Ishikawa (cell line): ENCODE data around the gene SORCS3.

ENCODE experiments used
- EGR1 ChIP-seq: IDR thresholded peaks from 2 replicates; pipeline ENCODE4 v1.6.1; 2012
- EP300 ChIP-seq: IDR thresholded peaks from 2 replicates; pipeline ENCODE4 v1.6.1; 2012; ENCODE audit warnings: borderline replicate concordance
- FOXM1 ChIP-seq: IDR thresholded peaks from 2 replicates; pipeline ENCODE4 v1.6.1; 2012; ENCODE audit warnings: low read depth, borderline replicate concordance
- RAD21 ChIP-seq: IDR thresholded peaks from 2 replicates; pipeline ENCODE4 v1.6.1; 2012; ENCODE audit warnings: low read depth
- TAF1 ChIP-seq: IDR thresholded peaks from 2 replicates; pipeline ENCODE4 v1.6.1; 2012; ENCODE audit warnings: low read depth, mild to moderate bottlenecking
- TEAD4 ChIP-seq: IDR thresholded peaks from 2 replicates; pipeline ENCODE4 v1.6.1; 2012
- YY1 ChIP-seq: IDR thresholded peaks from 2 replicates; pipeline ENCODE4 v1.6.1; 2012; ENCODE audit warnings: low read depth
- ZBTB7A ChIP-seq: IDR thresholded peaks from 2 replicates; pipeline ENCODE4 v1.6.1; 2012; ENCODE audit warnings: low read depth
- TF ChIP-seq, protein P1 (sequence below): IDR thresholded peaks from 2 replicates; pipeline ENCODE4 v1.6.1; 2012; ENCODE audit warnings: low read depth, mild to moderate bottlenecking
- TF ChIP-seq, protein P2 (sequence below): IDR thresholded peaks from 2 replicates; pipeline ENCODE4 v1.6.1; 2012
- TF ChIP-seq, protein P3 (sequence below): IDR thresholded peaks from 2 replicates; pipeline ENCODE4 v1.6.1; 2012

DNA sequence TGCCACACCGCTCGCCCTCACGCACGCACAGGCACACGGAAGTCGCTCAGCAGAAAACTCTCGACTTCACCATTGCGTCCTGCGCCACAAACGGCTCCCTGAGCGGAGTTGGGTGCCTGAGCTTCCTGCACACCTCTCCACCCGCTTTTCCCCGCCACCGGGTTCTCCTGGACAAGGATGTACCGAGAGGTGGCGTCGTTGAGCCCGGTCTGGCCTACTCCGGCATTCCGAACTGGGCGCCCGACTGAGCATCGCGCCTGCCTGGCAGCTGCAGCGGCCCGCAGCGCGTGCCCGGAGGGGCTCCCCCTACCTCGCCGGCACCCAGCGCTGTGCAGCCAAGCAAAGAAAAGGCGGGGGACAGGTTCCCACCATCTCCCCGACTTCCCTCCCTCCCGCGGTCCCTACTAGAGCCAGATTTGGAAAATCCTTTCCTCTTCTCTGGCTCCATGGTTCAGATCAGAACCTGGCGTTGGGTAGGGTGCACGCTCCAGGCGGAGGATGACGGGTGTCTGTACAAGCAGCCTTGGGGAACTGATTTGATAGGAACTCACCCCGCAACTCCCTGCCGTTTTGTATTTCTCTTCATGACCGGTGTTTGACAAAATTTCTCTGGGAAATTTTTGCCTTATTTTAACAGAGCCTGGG, 1.7 kb downstream of the SORCS3 start:
- TF ChIP-seq EP300 (no peak), TAF1 (no peak), ZBTB7A (no peak), RAD21 (no peak), FOXM1 (no peak), EGR1 (no peak), YY1 (no peak), TEAD4 (no peak)
- TF ChIP-seq, protein P1, sequence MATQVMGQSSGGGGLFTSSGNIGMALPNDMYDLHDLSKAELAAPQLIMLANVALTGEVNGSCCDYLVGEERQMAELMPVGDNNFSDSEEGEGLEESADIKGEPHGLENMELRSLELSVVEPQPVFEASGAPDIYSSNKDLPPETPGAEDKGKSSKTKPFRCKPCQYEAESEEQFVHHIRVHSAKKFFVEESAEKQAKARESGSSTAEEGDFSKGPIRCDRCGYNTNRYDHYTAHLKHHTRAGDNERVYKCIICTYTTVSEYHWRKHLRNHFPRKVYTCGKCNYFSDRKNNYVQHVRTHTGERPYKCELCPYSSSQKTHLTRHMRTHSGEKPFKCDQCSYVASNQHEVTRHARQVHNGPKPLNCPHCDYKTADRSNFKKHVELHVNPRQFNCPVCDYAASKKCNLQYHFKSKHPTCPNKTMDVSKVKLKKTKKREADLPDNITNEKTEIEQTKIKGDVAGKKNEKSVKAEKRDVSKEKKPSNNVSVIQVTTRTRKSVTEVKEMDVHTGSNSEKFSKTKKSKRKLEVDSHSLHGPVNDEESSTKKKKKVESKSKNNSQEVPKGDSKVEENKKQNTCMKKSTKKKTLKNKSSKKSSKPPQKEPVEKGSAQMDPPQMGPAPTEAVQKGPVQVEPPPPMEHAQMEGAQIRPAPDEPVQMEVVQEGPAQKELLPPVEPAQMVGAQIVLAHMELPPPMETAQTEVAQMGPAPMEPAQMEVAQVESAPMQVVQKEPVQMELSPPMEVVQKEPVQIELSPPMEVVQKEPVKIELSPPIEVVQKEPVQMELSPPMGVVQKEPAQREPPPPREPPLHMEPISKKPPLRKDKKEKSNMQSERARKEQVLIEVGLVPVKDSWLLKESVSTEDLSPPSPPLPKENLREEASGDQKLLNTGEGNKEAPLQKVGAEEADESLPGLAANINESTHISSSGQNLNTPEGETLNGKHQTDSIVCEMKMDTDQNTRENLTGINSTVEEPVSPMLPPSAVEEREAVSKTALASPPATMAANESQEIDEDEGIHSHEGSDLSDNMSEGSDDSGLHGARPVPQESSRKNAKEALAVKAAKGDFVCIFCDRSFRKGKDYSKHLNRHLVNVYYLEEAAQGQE = no peak
- TF ChIP-seq, protein P2, sequence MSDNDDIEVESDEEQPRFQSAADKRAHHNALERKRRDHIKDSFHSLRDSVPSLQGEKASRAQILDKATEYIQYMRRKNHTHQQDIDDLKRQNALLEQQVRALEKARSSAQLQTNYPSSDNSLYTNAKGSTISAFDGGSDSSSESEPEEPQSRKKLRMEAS = no peak
- TF ChIP-seq, protein P3, sequence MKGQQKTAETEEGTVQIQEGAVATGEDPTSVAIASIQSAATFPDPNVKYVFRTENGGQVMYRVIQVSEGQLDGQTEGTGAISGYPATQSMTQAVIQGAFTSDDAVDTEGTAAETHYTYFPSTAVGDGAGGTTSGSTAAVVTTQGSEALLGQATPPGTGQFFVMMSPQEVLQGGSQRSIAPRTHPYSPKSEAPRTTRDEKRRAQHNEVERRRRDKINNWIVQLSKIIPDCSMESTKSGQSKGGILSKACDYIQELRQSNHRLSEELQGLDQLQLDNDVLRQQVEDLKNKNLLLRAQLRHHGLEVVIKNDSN = no peak
